ENCODE data around the gene LSAMP. TPM values are rescaled to one million over a fixed set of nuclear protein-coding genes. Genes with fewer than 3 reads are reported as not detected.

LSAMP gene
- total RNA-seq, 4 donors from 2014 or later: 1.1 to 3.5 (median 2.0) TPM

DNA sequence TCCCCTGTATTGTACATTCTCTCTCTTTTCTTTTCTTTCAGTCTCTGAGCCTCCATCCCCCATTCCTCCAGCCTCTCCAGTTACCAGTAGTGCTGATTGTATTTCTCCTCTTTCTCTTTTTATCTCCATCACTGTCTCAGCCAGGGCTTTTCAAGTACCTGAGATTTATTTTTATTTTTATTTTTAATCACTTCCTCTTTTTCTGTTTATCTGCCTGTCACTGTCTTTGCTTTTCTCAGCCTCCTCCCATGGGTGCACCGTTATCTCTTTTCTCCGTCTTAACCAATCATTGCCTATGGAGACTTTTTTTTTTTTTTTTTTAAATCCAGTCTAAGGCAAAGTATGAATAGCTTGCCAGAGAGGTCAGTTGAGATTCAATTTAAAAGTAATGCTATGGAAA is 462.7 kb downstream of the LSAMP start:
- intact Hi-C loops (cut with DNase I; ENCODE audit: low total_unique reads): no loop called here
- H3K4me3 ChIP-seq (ENCODE audit: low read depth, poor library complexity, severe bottlenecking): no peak overlapping the region
- DNase-seq (ENCODE audit: low spot score in 2 of 2): no peak
- TF ChIP-seq, protein P1, sequence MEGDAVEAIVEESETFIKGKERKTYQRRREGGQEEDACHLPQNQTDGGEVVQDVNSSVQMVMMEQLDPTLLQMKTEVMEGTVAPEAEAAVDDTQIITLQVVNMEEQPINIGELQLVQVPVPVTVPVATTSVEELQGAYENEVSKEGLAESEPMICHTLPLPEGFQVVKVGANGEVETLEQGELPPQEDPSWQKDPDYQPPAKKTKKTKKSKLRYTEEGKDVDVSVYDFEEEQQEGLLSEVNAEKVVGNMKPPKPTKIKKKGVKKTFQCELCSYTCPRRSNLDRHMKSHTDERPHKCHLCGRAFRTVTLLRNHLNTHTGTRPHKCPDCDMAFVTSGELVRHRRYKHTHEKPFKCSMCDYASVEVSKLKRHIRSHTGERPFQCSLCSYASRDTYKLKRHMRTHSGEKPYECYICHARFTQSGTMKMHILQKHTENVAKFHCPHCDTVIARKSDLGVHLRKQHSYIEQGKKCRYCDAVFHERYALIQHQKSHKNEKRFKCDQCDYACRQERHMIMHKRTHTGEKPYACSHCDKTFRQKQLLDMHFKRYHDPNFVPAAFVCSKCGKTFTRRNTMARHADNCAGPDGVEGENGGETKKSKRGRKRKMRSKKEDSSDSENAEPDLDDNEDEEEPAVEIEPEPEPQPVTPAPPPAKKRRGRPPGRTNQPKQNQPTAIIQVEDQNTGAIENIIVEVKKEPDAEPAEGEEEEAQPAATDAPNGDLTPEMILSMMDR (IDR thresholded peaks at IDR 0.05): no peak
- WGBS, 2 donors: 89 to 96% methylated on average over 2 of the region's 2 CpGs

DNA sequence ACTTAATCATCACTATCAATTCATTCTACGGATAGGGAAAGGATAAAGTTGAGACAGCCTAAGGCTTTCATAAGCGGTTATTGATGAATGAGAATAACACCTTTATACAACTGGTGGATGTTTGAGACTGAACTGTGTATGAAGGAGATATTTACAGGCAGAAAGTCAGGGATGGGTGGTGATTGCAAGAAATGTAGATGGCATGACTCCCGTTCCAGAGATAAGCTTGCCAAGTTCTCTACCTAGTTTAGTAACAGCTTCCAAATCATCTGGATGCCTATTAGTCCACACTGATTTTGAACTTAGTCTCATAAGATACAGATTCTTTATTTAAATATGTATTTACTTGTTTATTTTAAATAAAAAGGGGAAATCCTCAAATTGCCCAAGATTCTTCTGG is 463.2 kb downstream of the LSAMP start:
- no peak for DNase-seq (ENCODE audit: low spot score in 2 of 2)
- no peak overlapping the region for H3K4me3 ChIP-seq (ENCODE audit: low read depth, poor library complexity, severe bottlenecking)
- WGBS, 2 donors: 67 to 68% methylated on average over 3 of the region's 3 CpGs
- TF ChIP-seq, protein P1 (IDR thresholded peaks at IDR 0.05): no peak
- TF ChIP-seq POLR2A (IDR thresholded peaks at IDR 0.05): no peak
- intact Hi-C loops (cut with DNase I; ENCODE audit: low total_unique reads): no loop called here

DNA sequence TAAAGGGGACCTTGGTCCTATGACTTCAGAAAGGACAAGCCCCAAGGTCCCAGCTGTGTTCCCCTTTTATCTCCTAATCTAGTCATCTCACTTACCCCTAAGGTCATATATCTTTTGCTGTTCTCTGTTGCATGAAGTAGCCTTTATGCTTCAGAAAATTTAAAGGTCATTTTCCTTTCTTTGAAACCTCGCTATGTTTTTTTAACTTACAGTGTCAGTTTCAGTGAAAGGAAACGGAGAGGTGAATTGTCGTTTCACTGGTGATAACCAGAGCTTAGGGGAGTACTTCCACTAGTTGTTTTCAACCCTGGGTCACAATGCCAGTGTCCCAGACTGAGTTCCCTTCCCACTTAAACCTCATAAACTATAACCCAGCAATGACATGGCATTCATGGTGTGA is 464.6 kb downstream of the LSAMP start:
- WGBS, 2 donors: 57 to 58% methylated on average over 3 of the region's 3 CpGs
- no peak for DNase-seq (ENCODE audit: low spot score in 2 of 2)
- intact Hi-C loops (cut with DNase I; ENCODE audit: low total_unique reads): no loop called here
- TF ChIP-seq POLR2A (IDR thresholded peaks at IDR 0.05): no peak
- TF ChIP-seq, protein P1 (IDR thresholded peaks at IDR 0.05): no peak
- no peak overlapping the region for H3K4me3 ChIP-seq (ENCODE audit: low read depth, poor library complexity, severe bottlenecking)

DNA sequence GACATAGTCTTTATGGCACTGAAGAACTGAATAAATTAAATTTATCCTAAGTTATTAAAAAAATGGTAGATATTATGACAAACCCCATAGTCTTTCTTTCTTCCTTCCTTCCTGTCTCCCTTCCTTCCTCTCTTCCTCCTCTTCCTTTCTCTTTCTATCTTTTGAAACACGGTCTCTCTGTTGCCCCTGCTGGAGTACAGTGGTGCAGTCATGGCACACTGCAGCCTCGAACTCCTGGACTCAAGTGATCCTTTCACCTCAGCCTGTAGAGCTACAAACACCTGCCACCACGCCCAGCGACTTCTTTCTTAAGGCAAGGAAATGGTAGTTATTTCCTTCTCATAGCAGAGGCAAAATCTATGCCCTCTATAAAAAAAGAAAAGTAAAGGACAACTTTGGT is 467.4 kb downstream of the LSAMP start:
- no peak overlapping the region for H3K4me3 ChIP-seq (ENCODE audit: low read depth, poor library complexity, severe bottlenecking)
- no peak for TF ChIP-seq POLR2A (IDR thresholded peaks at IDR 0.05)
- TF ChIP-seq, protein P1 (IDR thresholded peaks at IDR 0.05): no peak
- intact Hi-C loops (cut with DNase I; ENCODE audit: low total_unique reads): no loop called here
- 78 to 88% methylated on average over 4 of the region's 4 CpGs for WGBS, 2 donors
- no peak for DNase-seq (ENCODE audit: low spot score in 2 of 2)

DNA sequence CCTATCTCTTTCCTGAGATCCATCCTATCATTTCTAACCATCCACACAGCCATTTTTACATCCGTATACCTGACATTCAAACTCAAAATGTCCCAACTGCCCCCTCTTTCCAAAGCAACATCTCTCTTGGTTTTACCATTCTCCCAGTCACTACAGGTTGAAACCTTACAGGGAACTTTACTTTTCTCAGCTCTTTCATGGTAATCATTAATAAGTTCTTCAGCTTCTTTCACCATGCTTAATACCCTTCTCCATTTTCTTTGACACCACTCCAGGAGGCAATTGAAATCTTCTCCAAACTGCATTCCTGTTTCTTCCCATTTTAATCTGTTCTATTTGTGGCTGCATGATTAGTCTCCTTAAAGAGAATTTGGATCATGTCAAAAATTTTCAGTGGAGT is 469.5 kb downstream of the LSAMP start:
- TF ChIP-seq POLR2A (IDR thresholded peaks at IDR 0.05): no peak
- TF ChIP-seq, protein P1 (IDR thresholded peaks at IDR 0.05): no peak
- intact Hi-C loops (cut with DNase I; ENCODE audit: low total_unique reads): no loop called here
- H3K4me3 ChIP-seq (ENCODE audit: low read depth, poor library complexity, severe bottlenecking): no peak overlapping the region
- no peak for DNase-seq (ENCODE audit: low spot score in 2 of 2)
- 91 to 97% methylated on average over 1 of the region's 1 CpG for WGBS, 2 donors

DNA sequence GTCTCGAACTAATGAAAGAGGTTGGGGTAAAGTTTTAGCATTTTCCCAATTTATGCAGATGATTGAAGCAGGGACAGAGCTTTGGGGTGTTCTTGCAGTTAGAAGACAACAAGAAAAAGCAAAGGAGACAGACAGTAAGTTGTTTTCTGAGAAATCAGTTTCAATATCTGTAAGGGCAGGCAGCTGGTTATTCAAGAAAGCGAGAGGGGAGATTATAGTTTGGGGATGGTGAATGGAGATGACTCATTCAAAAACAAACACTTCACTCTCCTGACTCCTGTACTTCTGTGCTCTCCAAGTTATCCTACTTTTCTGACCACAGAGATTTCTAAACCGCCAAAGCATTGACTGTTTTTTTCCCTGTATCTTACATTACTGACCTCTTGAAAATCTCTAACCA is 469.9 kb downstream of the LSAMP start:
- no peak overlapping the region for H3K4me3 ChIP-seq (ENCODE audit: low read depth, poor library complexity, severe bottlenecking)
- TF ChIP-seq, protein P1 (IDR thresholded peaks at IDR 0.05): no peak
- TF ChIP-seq POLR2A (IDR thresholded peaks at IDR 0.05): no peak
- intact Hi-C loops (cut with DNase I; ENCODE audit: low total_unique reads): no loop called here
- DNase-seq (ENCODE audit: low spot score in 2 of 2): no peak
- WGBS, 2 donors: 85 to 86% methylated on average over 3 of the region's 3 CpGs

Data from lower leg skin (tissue), 4 donors.